Testis (tissue), 5 donors: Measurements from ENCODE around the gene SELENOS. TPM values are rescaled to one million over a fixed set of nuclear protein-coding genes. Genes with fewer than 3 reads are reported as not detected.

Experiments
- DNase-seq: peaks from one replicate; pipeline ENCODE4 v3.0.0-alpha.2; 2019
- H3K27ac ChIP-seq, 2 donors: fragments of 200-600 bp; sonication (generic); one replicate each; pipeline ENCODE4 v1.5.1; 2019
- H3K27me3 ChIP-seq: fragments of 200-600 bp; sonication (generic); one replicate; pipeline ENCODE4 v1.5.1; 2019
- H3K36me3 ChIP-seq: fragments of 200-600 bp; sonication (generic); one replicate; pipeline ENCODE4 v1.5.1; 2017; ENCODE audit warnings: low read depth; ENCODE audit errors: missing control alignments
- H3K4me1 ChIP-seq: fragments of 200-600 bp; sonication (generic); one replicate; pipeline ENCODE4 v1.5.1; 2019
- H3K4me3 ChIP-seq, 2 donors: fragments of 200-600 bp; sonication (generic); one replicate each; pipeline ENCODE4 v1.5.1; 2017 to 2019
- H3K9me3 ChIP-seq: fragments of 200-600 bp; sonication (generic); one replicate; pipeline ENCODE4 v1.5.1; 2017
- CTCF ChIP-seq, 3 experiments: fragments of 450-650 bp in 2 of 3; fragments of 200-600 bp in 1 of 3; sonication (generic) in 1 of 3; IDR thresholded peaks; one replicate each; pipeline ENCODE4 v1.5.1; 2016 to 2019; ENCODE audit warnings: antibody characterized with exemption in 3 of 3, mild to moderate bottlenecking in 2 of 3, moderate library complexity in 1 of 3
- POLR2A ChIP-seq: fragments of 450-650 bp; IDR thresholded peaks from one replicate; pipeline ENCODE4 v1.6.1; 2017; ENCODE audit warnings: antibody characterized with exemption, mild to moderate bottlenecking, moderate library complexity
- WGBS, 2 donors: methylation state at CpG; one replicate each; pipeline ENCODE4 v1.1.5; 2018; 5-methylcytosine and 5-hydroxymethylcytosine counted together
- intact Hi-C: fragments of 100-400 bp; cut with DNase I; formaldehyde crosslinking; loops from one replicate; pipeline ENCODE4 v1.15.1; 2023; ENCODE audit warnings: low total_unique reads
- long read RNA-seq, 2 donors: transcript quantifications; one replicate each; lab custom pipeline, GENCODE V29; 2026
- polyA plus RNA-seq: library from polyadenylated mRNA; stranded (reverse); fragments of 350-450 nt; fragmentation: Illumina TruSeq; extraction: RNeasy Lipid Tissue Mini Kit (QIAGEN cat#74804); gene quantifications from one replicate; pipeline ENCODE4 v1.2.3, GENCODE V29; 2014; ENCODE audit warnings: low read depth, low replicate concordance; ENCODE audit not compliant: insufficient read depth
- total RNA-seq, 2 donors: library from RNA; depleted of rRNA; stranded (reverse); fragments of >200 nt; gene quantifications; one replicate each; pipeline ENCODE4 v1.2.3, GENCODE V29; 2016

SELENOS gene, protein sequence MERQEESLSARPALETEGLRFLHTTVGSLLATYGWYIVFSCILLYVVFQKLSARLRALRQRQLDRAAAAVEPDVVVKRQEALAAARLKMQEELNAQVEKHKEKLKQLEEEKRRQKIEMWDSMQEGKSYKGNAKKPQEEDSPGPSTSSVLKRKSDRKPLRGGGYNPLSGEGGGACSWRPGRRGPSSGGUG
- total RNA-seq (100 to 1,000 TPM; 128 to 134 TPM), polyA plus RNA-seq (178 TPM)
- long read RNA-seq, donor 1, transcript SELENOS-206 (3 exons, 556 nt), result minor isoform, 17 of 68 reads
- long read RNA-seq, donor 1, transcript SELENOS-203 (6 exons, 1,188 nt), result major isoform, 41 of 68 reads
- long read RNA-seq, donor 1, transcript SELENOS-204 (4 exons, 856 nt), result minor isoform, 6 of 68 reads
- long read RNA-seq, donor 1, partial matches to known transcripts, result 0 of 68 reads
- long read RNA-seq, donor 1, other reads (novel, unspliced or antisense), result 0 of 68 reads
- long read RNA-seq, donor 2, transcript SELENOS-206 (3 exons, 556 nt), result minor isoform, 10 of 49 reads
- long read RNA-seq, donor 2, transcript SELENOS-204 (4 exons, 856 nt), result minor isoform, 11 of 49 reads
- long read RNA-seq, donor 2, transcript SELENOS-203 (6 exons, 1,188 nt), result major isoform, 24 of 49 reads
- long read RNA-seq, donor 2, partial matches to known transcripts, result 0 of 49 reads
- long read RNA-seq, donor 2, other reads (novel, unspliced or antisense), result 0 of 49 reads

DNA sequence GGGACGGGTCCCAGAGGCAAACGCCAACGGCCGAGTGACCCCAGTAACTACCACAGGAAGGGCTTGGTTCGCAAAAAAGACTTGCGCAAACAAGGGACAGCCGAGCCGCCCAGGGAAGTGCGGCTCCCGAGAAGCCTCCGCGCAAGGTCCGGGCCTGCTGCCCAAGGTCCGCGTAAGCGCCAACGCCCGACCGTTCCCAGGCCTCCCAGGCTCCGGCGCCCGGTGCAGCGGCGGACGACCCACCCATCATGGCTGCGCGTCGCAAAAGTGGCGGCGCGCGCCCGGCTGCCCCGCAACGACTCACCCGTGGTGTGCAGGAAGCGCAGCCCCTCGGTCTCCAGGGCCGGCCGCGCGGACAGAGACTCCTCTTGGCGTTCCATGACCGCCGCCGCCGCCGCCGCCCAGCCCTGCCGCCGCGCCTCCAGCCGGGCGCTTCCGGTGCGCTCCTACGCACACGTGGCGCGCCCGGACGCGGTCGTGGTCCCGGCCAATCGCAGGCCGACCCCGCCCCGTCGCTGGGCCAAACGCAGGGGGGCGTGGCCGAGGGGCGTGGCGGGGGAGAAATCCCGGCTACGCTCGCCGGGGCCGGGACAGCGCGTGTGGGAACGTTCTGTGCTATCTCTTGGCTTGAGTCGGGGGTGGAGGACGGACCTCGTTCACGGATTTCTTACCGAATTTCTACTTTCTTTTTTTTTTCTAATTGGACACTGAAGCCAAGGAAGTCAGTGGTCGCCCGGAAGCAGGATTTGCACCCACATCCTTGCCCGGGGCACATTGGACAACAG is at the start of gene SELENOS:
Gene SELENOS (minus strand): TSS at position 448 of the 785 bp plus-strand sequence. CDS start 68 bp downstream, at position 380.
- 0% methylated on average over 58 to 90 of the region's 91 CpGs for WGBS, 2 donors
- H3K4me1 ChIP-seq, result peaks cover 33% of the 10 kb centered on the region
- TF ChIP-seq POLR2A (no peak), CTCF (IDR thresholded peaks at IDR 0.05) (no peak)
- H3K4me3 ChIP-seq, result peak within 1 kb of the TSS; percentile 70 to 94
- no peaks in the 10 kb centered on the region for H3K9me3 ChIP-seq
- peak within 1 kb of the TSS; percentile 77 to 93 for H3K27ac ChIP-seq
- intact Hi-C loops, result no loop called here
- DNase-seq, result peak; percentile 94
- H3K27me3 ChIP-seq, result no peaks in the 10 kb centered on the region
- no peaks in the 10 kb centered on the region for H3K36me3 ChIP-seq

DNA sequence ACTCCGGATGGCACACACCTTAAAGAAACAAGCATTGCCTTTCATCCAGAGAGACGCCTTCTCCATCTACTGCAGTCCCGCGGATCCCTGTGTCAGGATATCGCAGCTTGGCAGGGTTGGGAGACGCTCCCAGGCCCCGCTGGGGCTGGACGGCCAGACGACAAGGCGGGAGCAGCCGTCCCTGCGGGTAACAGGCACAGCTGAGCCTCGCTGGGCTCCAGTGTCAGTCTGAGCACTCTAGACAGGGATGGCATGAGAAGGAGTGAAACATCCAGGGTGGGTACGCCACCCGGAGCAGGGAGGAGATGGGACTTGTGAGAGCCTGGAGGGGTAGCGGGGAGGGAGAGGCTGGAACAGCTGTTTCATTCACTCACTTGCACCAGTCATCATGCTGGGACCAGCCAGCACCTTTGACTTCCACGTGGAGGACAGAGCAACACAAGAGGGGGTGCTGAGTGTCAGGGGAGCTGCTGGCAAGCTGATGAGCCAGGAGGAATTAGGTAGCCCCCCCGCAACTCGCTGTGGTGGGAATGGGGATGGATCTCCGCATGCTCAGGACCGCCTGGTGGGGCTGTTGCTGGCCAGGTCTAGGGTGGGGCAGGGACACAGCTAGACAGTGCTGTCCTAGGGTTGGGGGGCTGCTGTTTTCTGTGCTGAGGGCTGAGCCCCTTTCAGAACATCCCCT is 49.3 kb upstream of the SELENOS start:
- WGBS, 2 donors, result 88 to 91% methylated on average over 17 to 21 of the region's 21 CpGs
- no peak overlapping the region for H3K4me3 ChIP-seq
- no peak overlapping the region for H3K27ac ChIP-seq
- no peaks in the 10 kb centered on the region for H3K36me3 ChIP-seq
- no peaks in the 10 kb centered on the region for H3K27me3 ChIP-seq
- no peak for DNase-seq
- H3K9me3 ChIP-seq, result no peaks in the 10 kb centered on the region
- intact Hi-C loops, result no loop called here
- TF ChIP-seq POLR2A (no peak), CTCF (IDR thresholded peaks at IDR 0.05) (no peak)
- peaks cover 9% of the 10 kb centered on the region for H3K4me1 ChIP-seq

DNA sequence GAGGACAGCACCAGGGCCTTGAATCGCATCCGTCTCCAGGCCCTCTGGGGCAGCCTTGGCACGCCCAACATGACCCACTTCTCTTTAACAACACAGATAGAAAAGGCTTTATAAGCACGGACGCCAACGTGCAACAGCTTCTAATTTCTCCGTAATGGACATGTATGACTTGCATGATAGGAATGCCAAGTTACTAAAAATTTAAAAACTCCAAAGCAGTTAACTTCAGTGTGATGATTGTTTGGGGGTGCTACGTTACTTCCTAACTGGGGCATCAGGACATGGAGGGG is 48.7 kb upstream of the SELENOS start:
- H3K4me3 ChIP-seq, result no peak overlapping the region

More for the DNA sequence above, 48.7 kb upstream of the SELENOS start:
- no peak for TF ChIP-seq CTCF (IDR thresholded peaks at IDR 0.05)
- no peak for DNase-seq
- intact Hi-C loops, result no loop called here
- 73 to 95% methylated on average over 8 of the region's 8 CpGs for WGBS, 2 donors
- no peaks in the 10 kb centered on the region for H3K9me3 ChIP-seq
- H3K27ac ChIP-seq, result no peak overlapping the region
- no peaks in the 10 kb centered on the region for H3K27me3 ChIP-seq
- peaks cover 9% of the 10 kb centered on the region for H3K4me1 ChIP-seq
- H3K36me3 ChIP-seq, result no peaks in the 10 kb centered on the region
